HEK293 (cell line): Measurements from ENCODE around the gene MCM5.

Source experiments
- OVOL3 ChIP-seq: fragments of 450-650 bp; formaldehyde crosslinking; IDR thresholded peaks from 2 replicates; pipeline ENCODE4 v1.5.1; 2016; ENCODE audit warnings: missing biosample characterization, missing genetic modification characterization
- PBX3 ChIP-seq: sonication (generic); formaldehyde crosslinking; IDR thresholded peaks from 2 replicates; pipeline ENCODE4 v1.8.1; 2022; ENCODE audit warnings: mild to moderate bottlenecking, moderate library complexity, missing genetic modification reagents
- PRDM2 ChIP-seq: fragments of 450-650 bp; formaldehyde crosslinking; IDR thresholded peaks from 2 replicates; pipeline ENCODE4 v1.5.1; 2016; ENCODE audit warnings: missing biosample characterization, missing genetic modification characterization, borderline replicate concordance
- SP3 ChIP-seq: fragments of 450-650 bp; formaldehyde crosslinking; IDR thresholded peaks from 2 replicates; pipeline ENCODE4 v1.5.1; 2016; ENCODE audit warnings: missing biosample characterization, missing genetic modification characterization
- YY1 ChIP-seq: fragments of 450-650 bp; formaldehyde crosslinking; IDR thresholded peaks from 2 replicates; pipeline ENCODE4 v1.5.1; 2018; ENCODE audit warnings: missing biosample characterization, missing genetic modification characterization
- ZBTB10 ChIP-seq: fragments of 450-650 bp; formaldehyde crosslinking; IDR thresholded peaks from 2 replicates; pipeline ENCODE4 v1.5.1; 2016; ENCODE audit warnings: missing biosample characterization, missing genetic modification characterization
- ZFP41 ChIP-seq: fragments of 450-650 bp; formaldehyde crosslinking; IDR thresholded peaks from 2 replicates; pipeline ENCODE4 v1.5.1; 2016; ENCODE audit warnings: missing biosample characterization, missing genetic modification characterization, borderline replicate concordance
- ZNF112 ChIP-seq: fragments of 450-650 bp; formaldehyde crosslinking; IDR thresholded peaks from 2 replicates; pipeline ENCODE4 v1.5.0; 2017; ENCODE audit warnings: missing biosample characterization, missing genetic modification characterization
- ZNF148 ChIP-seq: fragments of 450-650 bp; formaldehyde crosslinking; IDR thresholded peaks from 2 replicates; pipeline ENCODE4 v1.5.0; 2017; ENCODE audit warnings: missing biosample characterization, missing genetic modification characterization, borderline replicate concordance
- ZNF169 ChIP-seq: fragments of 450-650 bp; formaldehyde crosslinking; IDR thresholded peaks from 2 replicates; pipeline ENCODE4 v1.5.1; 2016; ENCODE audit warnings: missing biosample characterization, missing genetic modification characterization
- ZNF2 ChIP-seq: fragments of 450-650 bp; formaldehyde crosslinking; IDR thresholded peaks from 2 replicates; pipeline ENCODE4 v1.5.1; 2016; ENCODE audit warnings: missing biosample characterization, missing genetic modification characterization
- ZNF23 ChIP-seq: fragments of 450-650 bp; formaldehyde crosslinking; IDR thresholded peaks from 2 replicates; pipeline ENCODE4 v1.5.1; 2016; ENCODE audit warnings: missing biosample characterization, missing genetic modification characterization, borderline replicate concordance
- ZNF26 ChIP-seq: fragments of 450-650 bp; formaldehyde crosslinking; IDR thresholded peaks from 2 replicates; pipeline ENCODE4 v1.5.1; 2016; ENCODE audit warnings: missing biosample characterization, missing genetic modification characterization
- ZNF266 ChIP-seq: fragments of 450-650 bp; formaldehyde crosslinking; IDR thresholded peaks from 2 replicates; pipeline ENCODE4 v1.5.1; 2016; ENCODE audit warnings: missing biosample characterization, missing genetic modification characterization, low read depth
- ZNF350 ChIP-seq: fragments of 450-650 bp; formaldehyde crosslinking; IDR thresholded peaks from 2 replicates; pipeline ENCODE4 v1.5.0; 2017; ENCODE audit warnings: missing biosample characterization, mild to moderate bottlenecking, missing genetic modification characterization
- ZNF362 ChIP-seq: fragments of 450-650 bp; formaldehyde crosslinking; IDR thresholded peaks from 2 replicates; pipeline ENCODE4 v1.5.1; 2016; ENCODE audit warnings: missing biosample characterization, missing genetic modification characterization
- ZNF530 ChIP-seq: fragments of 450-650 bp; formaldehyde crosslinking; IDR thresholded peaks from 2 replicates; pipeline ENCODE4 v1.5.1; 2016; ENCODE audit warnings: low read depth, missing biosample characterization, missing genetic modification characterization
- ZNF548 ChIP-seq: fragments of 450-650 bp; formaldehyde crosslinking; IDR thresholded peaks from 2 replicates; pipeline ENCODE4 v1.5.1; 2016; ENCODE audit warnings: missing biosample characterization, missing genetic modification characterization
- ZNF707 ChIP-seq: fragments of 450-650 bp; formaldehyde crosslinking; IDR thresholded peaks from 2 replicates; pipeline ENCODE4 v1.5.1; 2016; ENCODE audit warnings: missing biosample characterization, missing genetic modification characterization
- ZNF792 ChIP-seq: fragments of 450-650 bp; formaldehyde crosslinking; IDR thresholded peaks from 2 replicates; pipeline ENCODE4 v1.5.1; 2016; ENCODE audit warnings: missing biosample characterization, missing genetic modification characterization
- ZNF843 ChIP-seq: fragments of 450-650 bp; formaldehyde crosslinking; IDR thresholded peaks from 2 replicates; pipeline ENCODE4 v1.5.1; 2016; ENCODE audit warnings: missing biosample characterization, missing genetic modification characterization
- ZSCAN4 ChIP-seq: fragments of 450-650 bp; formaldehyde crosslinking; IDR thresholded peaks from 2 replicates; pipeline ENCODE4 v1.5.1; 2017; ENCODE audit warnings: missing biosample characterization, missing genetic modification characterization

MCM5 gene

GRCh38 chr22:35380537-35381423 is 19.2 kb upstream of the MCM5 start, which contains the start of gene HMOX1 (continued):
- TF ChIP-seq PRDM2 (tag by site-specific recombination) (no peak), ZNF169 (no peak), ZNF148 (tag by site-specific recombination) (no peak), ZNF112 (tag by site-specific recombination) (no peak), YY1 (no peak), ZNF23 (tag by site-specific recombination) (no peak), OVOL3 (tag by site-specific recombination) (0 out of 2 replicates have a peak, but pooled peaks have one; percentile 27), ZNF792 (tag by site-specific recombination) (no peak), ZFP41 (tag by site-specific recombination) (no peak), ZNF266 (tag by site-specific recombination) (no peak), ZNF26 (tag by site-specific recombination) (no peak), ZNF530 (tag by site-specific recombination) (no peak), ZNF707 (tag by site-specific recombination) (no peak), ZBTB10 (tag by site-specific recombination) (peak; percentile 24), ZNF2 (tag by site-specific recombination) (peak; percentile 52), SP3 (tag by site-specific recombination) (0 out of 2 replicates have a peak, but pooled peaks have one; percentile 10), PBX3 (CRISPR knock-in tag) (peak; percentile 68; the same call in 1 of the 2 replicates), ZNF548 (tag by site-specific recombination) (no peak), ZSCAN4 (tag by site-specific recombination) (peak; percentile 97), ZNF843 (tag by site-specific recombination) (no peak), ZNF362 (no peak), ZNF350 (tag by site-specific recombination) (no peak)
